Thyroid gland (tissue), 4 donors: ENCODE data around the gene SLC35F3. TPM values are rescaled to one million over a fixed set of nuclear protein-coding genes. Genes with fewer than 3 reads are reported as not detected.

ENCODE experiments used
- DNase-seq, 2 donors: peaks; one replicate each; pipeline ENCODE4 v3.0.0-alpha.2; 2019
- H3K27ac ChIP-seq, 3 donors: fragments of 200-600 bp; sonication (generic); 1 replicate in 2 of 3; 2 replicates in 1 of 3; pipeline ENCODE4 v1.5.1; 2016 to 2019; ENCODE audit warnings: mild to moderate bottlenecking in 1 of 3, moderate library complexity in 1 of 3
- H3K27me3 ChIP-seq: fragments of 200-600 bp; sonication (generic); one replicate; pipeline ENCODE4 v1.5.1; 2019
- H3K36me3 ChIP-seq, 2 donors: fragments of 200-600 bp; sonication (generic); one replicate each; pipeline ENCODE4 v1.5.1; 2016 to 2019
- H3K4me1 ChIP-seq, 2 donors: fragments of 200-600 bp; sonication (generic); one replicate each; pipeline ENCODE4 v1.5.1; 2017 to 2019
- H3K4me3 ChIP-seq, 3 donors: fragments of 200-600 bp; sonication (generic); replicated peaks in 1 of 3; 1 replicate in 2 of 3; 2 replicates in 1 of 3; pipeline ENCODE4 v1.5.1; 2016; ENCODE audit warnings: mild to moderate bottlenecking in 1 of 3
- H3K9me3 ChIP-seq: fragments of 200-600 bp; sonication (generic); one replicate; pipeline ENCODE4 v1.5.1; 2017
- CTCF ChIP-seq, 6 experiments: fragments of 200-600 bp in 3 of 6; fragments of 450-650 bp in 3 of 6; sonication (generic) in 3 of 6; IDR thresholded peaks; one replicate each; pipeline ENCODE4 v1.5.1; 2016 to 2019; ENCODE audit warnings: antibody characterized with exemption in 6 of 6, mild to moderate bottlenecking in 2 of 6, inconsistent platforms in 1 of 6, moderate library complexity in 1 of 6
- POLR2A ChIP-seq, 2 donors: fragments of 450-650 bp; IDR thresholded peaks; one replicate each; pipeline ENCODE4 v1.6.1; 2017; ENCODE audit warnings: antibody characterized with exemption in 2 of 2, mild to moderate bottlenecking in 2 of 2, moderate library complexity in 1 of 2
- WGBS, 2 donors: methylation state at CpG; one replicate each; pipeline ENCODE4 v1.1.5; 2017; 5-methylcytosine and 5-hydroxymethylcytosine counted together
- intact Hi-C: fragments of 100-400 bp; cut with DNase I; formaldehyde crosslinking; loops from one replicate; pipeline ENCODE4 v1.15.1; 2023
- microRNA-seq: library from miRNA; unstranded; fragments of <30 nt; microRNA quantifications from one replicate; pipeline ENCODE4, GENCODE V29; 2016
- small RNA-seq: library from RNA; depleted of rRNA; stranded (forward); fragments of <200 nt; gene quantifications from one replicate; pipeline ENCODE3, GENCODE V24; 2016
- total RNA-seq, 4 donors: library from RNA; depleted of rRNA; stranded (reverse); fragments of >200 nt; gene quantifications; one replicate each; pipeline ENCODE4 v1.2.3, GENCODE V29; 2016

The SLC35F3 gene
- total RNA-seq, 4 donors from 2014 or later = 0.89 to 1.9 (median 1.5) TPM; not detected in 1

GRCh38 chr1:234373064-234373958, 468.8 kb downstream of the SLC35F3 start, which contains the start of gene COA6:
Gene COA6, plus strand, starts transcription at chr1:234373456. Its CDS starts 11 bp downstream, at chr1:234373467.
- peak; percentile 89 for DNase-seq
- H3K27ac ChIP-seq = peak within 1 kb of the TSS; percentile 88 to 99 (median 95)
- H3K4me1 ChIP-seq = peaks cover 10 to 13% of the 10 kb centered on the region in 2 donors
- peak within 1 kb of the TSS; percentile 67 to 97 (median 86) for H3K4me3 ChIP-seq
- no peaks in the 10 kb centered on the region for H3K27me3 ChIP-seq
- TF ChIP-seq CTCF (IDR thresholded peaks at IDR 0.05) = no peak
- peak in 1 of 2 donors; percentile 72 for TF ChIP-seq POLR2A (IDR thresholded peaks at IDR 0.05)
- peaks cover 0 to 10% of the 10 kb centered on the region in 2 donors for H3K36me3 ChIP-seq
- intact Hi-C loops = no loop called here
- 0% methylated on average over 41 to 45 of the region's 62 CpGs for WGBS, 2 donors
- no peaks in the 10 kb centered on the region for H3K9me3 ChIP-seq

DNA sequence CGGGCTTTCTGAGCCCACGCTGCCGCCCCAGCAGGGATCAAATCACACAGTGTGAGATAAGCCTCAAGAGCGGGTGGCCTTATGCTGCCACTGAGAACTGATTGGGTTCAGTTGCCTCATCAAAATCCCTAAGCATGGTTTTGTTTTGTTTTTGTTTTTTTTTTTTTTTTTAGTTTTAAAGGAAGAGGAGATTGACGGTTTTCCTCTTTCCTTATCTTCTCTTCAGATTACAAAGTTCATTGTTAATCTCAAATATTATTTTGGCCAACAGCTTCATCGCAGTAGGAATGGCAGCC, 469.4 kb downstream of the SLC35F3 start:
- WGBS, 2 donors = 3 to 4% methylated on average over 6 of the region's 6 CpGs
- H3K4me3 ChIP-seq = peak overlapping the region; percentile 67 to 97 (median 86)
- peaks cover 0 to 10% of the 10 kb centered on the region in 2 donors for H3K36me3 ChIP-seq
- no peaks in the 10 kb centered on the region for H3K9me3 ChIP-seq
- H3K4me1 ChIP-seq = peaks cover 10 to 13% of the 10 kb centered on the region in 2 donors
- no peak for DNase-seq
- H3K27me3 ChIP-seq = no peaks in the 10 kb centered on the region
- H3K27ac ChIP-seq = peak overlapping the region; percentile 88 to 99 (median 95)
- intact Hi-C loops = no loop called here
- no peak for TF ChIP-seq CTCF (IDR thresholded peaks at IDR 0.05)
- TF ChIP-seq POLR2A (IDR thresholded peaks at IDR 0.05) = no peak

Small RNAs within 50 kb of the gene (microRNA-seq; reads per million reads assigned to microRNA genes)
- gene MIR4671 = not detected

Small RNAs within 50 kb of the gene (small RNA-seq; reads per million reads assigned to genes)
- not detected for gene MIR4671
